GM12872 (cell line): ENCODE results near the gene GTF3C6.

Experiments used
- TF ChIP-seq, protein P1 (sequence below): IDR thresholded peaks from 3 replicates; pipeline ENCODE4 v1.5.1; 2011; ENCODE audit warnings: low read depth, mild to moderate bottlenecking, low read length, moderate library complexity; ENCODE audit not compliant: insufficient read depth

The GTF3C6 gene

GRCh38 chr6:110958329-110959192 lies at the start of gene GTF3C6:
TSS of gene GTF3C6 (plus strand) at chr6:110958706. CDS start at chr6:110958770, 64 bp downstream.
- TF ChIP-seq, protein P1, sequence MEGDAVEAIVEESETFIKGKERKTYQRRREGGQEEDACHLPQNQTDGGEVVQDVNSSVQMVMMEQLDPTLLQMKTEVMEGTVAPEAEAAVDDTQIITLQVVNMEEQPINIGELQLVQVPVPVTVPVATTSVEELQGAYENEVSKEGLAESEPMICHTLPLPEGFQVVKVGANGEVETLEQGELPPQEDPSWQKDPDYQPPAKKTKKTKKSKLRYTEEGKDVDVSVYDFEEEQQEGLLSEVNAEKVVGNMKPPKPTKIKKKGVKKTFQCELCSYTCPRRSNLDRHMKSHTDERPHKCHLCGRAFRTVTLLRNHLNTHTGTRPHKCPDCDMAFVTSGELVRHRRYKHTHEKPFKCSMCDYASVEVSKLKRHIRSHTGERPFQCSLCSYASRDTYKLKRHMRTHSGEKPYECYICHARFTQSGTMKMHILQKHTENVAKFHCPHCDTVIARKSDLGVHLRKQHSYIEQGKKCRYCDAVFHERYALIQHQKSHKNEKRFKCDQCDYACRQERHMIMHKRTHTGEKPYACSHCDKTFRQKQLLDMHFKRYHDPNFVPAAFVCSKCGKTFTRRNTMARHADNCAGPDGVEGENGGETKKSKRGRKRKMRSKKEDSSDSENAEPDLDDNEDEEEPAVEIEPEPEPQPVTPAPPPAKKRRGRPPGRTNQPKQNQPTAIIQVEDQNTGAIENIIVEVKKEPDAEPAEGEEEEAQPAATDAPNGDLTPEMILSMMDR = no peak

- TF ChIP-seq, protein P1 = no peak
Measured at GRCh38 chr6:110930781-110931180, 27.7 kb upstream of the GTF3C6 start.

DNA sequence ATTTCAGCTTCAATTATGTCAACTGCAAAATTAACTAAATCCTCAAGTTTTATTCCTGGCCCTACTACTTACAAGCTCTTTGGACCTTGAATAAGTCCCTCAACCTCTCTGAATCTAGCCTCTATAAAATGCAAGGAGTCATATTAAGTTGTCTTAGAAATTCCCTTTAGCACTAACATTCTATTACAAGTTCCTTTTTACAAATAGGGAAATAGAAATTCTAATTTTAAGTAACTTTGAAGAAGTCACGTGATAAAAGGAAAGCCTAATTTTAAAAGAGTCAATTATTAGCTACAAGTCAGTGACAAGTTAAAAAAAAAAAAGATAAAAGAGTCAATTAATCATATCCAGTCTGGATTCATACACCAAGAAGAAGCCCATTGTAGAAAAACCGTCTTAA lies 24.6 kb upstream of the GTF3C6 start:
- TF ChIP-seq, protein P1 = no peak

DNA sequence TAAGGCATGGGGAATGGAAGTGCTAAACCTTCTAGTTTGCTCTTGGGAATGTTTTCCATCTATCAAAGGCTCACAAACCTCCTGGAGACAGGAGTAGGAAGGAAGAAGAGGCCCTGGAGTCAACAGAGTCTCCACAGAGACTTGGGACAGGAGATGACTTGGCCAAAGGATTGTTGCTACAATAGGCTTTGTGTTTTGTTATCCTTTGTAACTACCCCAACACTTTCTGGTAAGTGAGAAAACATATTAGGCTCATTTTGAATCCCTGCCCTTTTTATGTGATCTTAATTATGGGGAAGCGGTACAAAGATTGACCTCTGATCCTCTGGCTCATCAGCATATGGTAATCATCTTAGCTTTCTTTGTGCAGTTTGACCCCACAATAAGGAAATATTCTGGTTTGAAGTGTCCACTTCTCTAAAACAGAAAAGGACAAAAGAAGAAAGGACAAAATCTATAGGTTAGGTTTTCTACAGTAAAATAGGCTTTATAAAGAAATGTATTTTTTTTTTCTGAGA lies 24.1 kb upstream of the GTF3C6 start:
- TF ChIP-seq, protein P1 = no peak

DNA sequence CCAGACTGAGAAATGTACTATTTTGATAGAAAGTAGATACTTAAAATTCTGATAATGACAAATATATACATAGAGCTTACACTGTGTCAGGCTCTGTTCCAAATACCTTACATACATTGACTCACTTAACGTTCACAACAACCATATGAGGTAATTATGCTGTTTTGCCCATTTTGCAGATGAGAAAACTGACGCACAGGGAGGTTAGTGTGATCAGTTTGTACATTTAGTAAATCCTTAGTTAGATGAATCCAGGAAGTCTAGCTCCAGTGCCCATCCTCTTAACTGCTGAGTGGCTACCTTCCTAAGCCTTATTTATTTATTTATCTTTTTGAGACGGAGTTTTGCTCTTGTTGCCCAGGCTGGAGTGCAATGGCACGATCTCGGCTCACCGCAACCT lies 23.3 kb upstream of the GTF3C6 start:
- TF ChIP-seq, protein P1 = no peak

DNA sequence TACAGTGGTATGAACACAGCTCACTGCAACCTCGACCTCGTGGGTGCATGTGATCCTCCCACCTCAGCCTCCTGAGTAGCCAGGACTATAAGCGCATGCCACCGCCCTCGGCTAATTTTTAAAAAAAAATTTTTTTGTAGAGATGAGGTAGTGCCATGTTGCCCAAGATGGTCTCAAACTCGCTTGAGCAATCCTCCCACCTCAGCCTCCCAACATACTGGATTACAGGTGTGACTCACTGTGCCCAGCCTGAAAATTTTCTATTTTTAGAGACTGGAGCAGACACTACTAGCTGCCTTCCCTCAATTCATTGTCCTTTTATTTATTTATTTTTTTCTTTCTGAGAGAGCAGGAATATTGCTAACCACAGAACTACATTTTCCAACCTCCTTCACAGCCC lies 20.3 kb upstream of the GTF3C6 start:
- TF ChIP-seq, protein P1 = no peak

GRCh38 chr6:110939429-110940200 lies 18.9 kb upstream of the GTF3C6 start:
- TF ChIP-seq, protein P1 = no peak
